Thyroid gland (tissue), 4 donors: ENCODE data around the gene DDX50.

Experiments
- CTCF ChIP-seq, 6 experiments: fragments of 200-600 bp in 3 of 6; fragments of 450-650 bp in 3 of 6; sonication (generic) in 3 of 6; IDR thresholded peaks; one replicate each; pipeline ENCODE4 v1.5.1; 2016 to 2019; ENCODE audit warnings: antibody characterized with exemption in 6 of 6, mild to moderate bottlenecking in 2 of 6, inconsistent platforms in 1 of 6, moderate library complexity in 1 of 6
- POLR2A ChIP-seq, 2 donors: fragments of 450-650 bp; IDR thresholded peaks; one replicate each; pipeline ENCODE4 v1.6.1; 2017; ENCODE audit warnings: antibody characterized with exemption in 2 of 2, mild to moderate bottlenecking in 2 of 2, moderate library complexity in 1 of 2

DNA sequence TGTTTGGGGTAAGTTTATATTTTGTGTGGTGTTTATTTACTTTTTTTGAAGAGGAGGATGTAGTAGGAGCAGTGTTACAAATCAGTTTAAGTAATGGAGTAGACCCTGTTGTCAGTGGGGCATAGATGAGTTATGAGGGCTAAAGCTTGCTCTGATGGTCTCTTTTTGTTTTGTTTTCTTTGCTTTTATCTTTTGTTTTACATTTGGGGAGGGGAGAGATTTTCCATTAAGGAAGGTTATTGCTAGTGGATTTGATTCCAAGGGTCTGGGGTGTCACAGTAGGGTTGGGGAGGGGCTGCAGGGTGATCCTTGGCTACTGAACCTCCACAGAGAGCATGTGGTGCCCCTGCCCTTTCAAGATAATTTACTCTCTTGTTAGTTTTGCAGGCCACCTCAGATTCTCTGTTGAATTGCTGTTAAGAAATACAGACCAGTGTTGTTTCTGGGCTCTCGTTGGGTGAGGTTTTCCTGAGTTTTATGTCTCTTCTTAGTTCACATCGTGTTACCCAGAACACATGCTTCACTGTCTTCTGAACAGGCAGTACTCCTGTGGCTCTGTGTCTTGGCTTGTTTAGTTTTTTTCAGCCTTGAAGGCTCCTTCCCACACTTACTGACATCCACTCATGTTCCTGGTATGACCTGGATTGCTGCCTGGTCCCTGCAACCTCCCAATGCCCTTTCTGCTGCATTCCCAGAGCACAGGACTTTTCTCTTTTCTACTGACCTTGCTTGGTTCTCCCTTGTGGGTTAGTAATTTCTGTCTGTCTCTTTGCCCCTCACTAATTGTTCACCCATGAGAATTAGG, 91.7 kb downstream of the DDX50 start:
- TF ChIP-seq CTCF (IDR thresholded peaks at IDR 0.05) = no peak
- TF ChIP-seq POLR2A (IDR thresholded peaks at IDR 0.05) = no peak
